GM21576 (cell line): Measurements from ENCODE around the gene POLR2I.

ENCODE experiments used
- ATAC-seq: cut with Tn5 transposase; IDR thresholded peaks from one replicate; pipeline ENCODE4 v1.9.1; 2021; ENCODE audit warnings: mild to moderate bottlenecking, moderate library complexity; ENCODE audit not compliant: unreplicated experiment

The POLR2I gene

GRCh38 chr19:36114721-36115452 lies at the start of gene POLR2I:
Gene POLR2I, minus strand, starts transcription at chr19:36114875. Its CDS starts 19 bp downstream, at chr19:36114856.
- peak; percentile 87 for ATAC-seq

GRCh38 chr19:36163813-36164212 lies 49.1 kb upstream of the POLR2I start:
- ATAC-seq = no peak

- no peak for ATAC-seq
Measured at GRCh38 chr19:36160821-36161596, 46.3 kb upstream of the POLR2I start.

GRCh38 chr19:36153126-36153525 lies 38.5 kb upstream of the POLR2I start:
- ATAC-seq = no peak

- ATAC-seq = no peak
Measured at GRCh38 chr19:36152352-36153091, 37.8 kb upstream of the POLR2I start, which contains the start of gene COX7A1. Gene COX7A1, minus strand, starts transcription at chr19:36152447. Its CDS starts 40 bp downstream, at chr19:36152407.

- ATAC-seq = no peak
Measured at GRCh38 chr19:36152019-36152351, 37.3 kb upstream of the POLR2I start.

- ATAC-seq = no peak
Measured at GRCh38 chr19:36151144-36152018, 36.7 kb upstream of the POLR2I start.

- no peak for ATAC-seq
Measured at GRCh38 chr19:36150586-36150985, 35.9 kb upstream of the POLR2I start.

- no peak for ATAC-seq
Measured at GRCh38 chr19:36149673-36150406, 35.2 kb upstream of the POLR2I start.

GRCh38 chr19:36144624-36145023 lies 29.9 kb upstream of the POLR2I start:
- ATAC-seq = no peak

GRCh38 chr19:36142496-36142895 lies 27.8 kb upstream of the POLR2I start:
- ATAC-seq = no peak

- ATAC-seq = no peak
Measured at GRCh38 chr19:36142046-36142445, 27.4 kb upstream of the POLR2I start.

- ATAC-seq = peak; percentile 46
Measured at GRCh38 chr19:36141039-36141927, 26.6 kb upstream of the POLR2I start.

GRCh38 chr19:36140304-36141038 lies 25.8 kb upstream of the POLR2I start:
- ATAC-seq = no peak

- ATAC-seq = peak; percentile 80
Measured at GRCh38 chr19:36139473-36140303, 25.0 kb upstream of the POLR2I start, which contains the start of gene CAPNS1. Gene CAPNS1, plus strand, starts transcription at chr19:36140066. Its CDS starts 946 bp downstream, at chr19:36141012.

GRCh38 chr19:36139120-36139472 lies 24.4 kb upstream of the POLR2I start:
- no peak for ATAC-seq

GRCh38 chr19:36136964-36137686 lies 22.4 kb upstream of the POLR2I start:
- no peak for ATAC-seq
